SK-N-SH (cell line): ENCODE measurements around the gene USP11.

Source experiments
- EZH2phosphoT487 ChIP-seq: fragments of 200-600 bp; sonication (generic); IDR thresholded peaks from 2 replicates; pipeline ENCODE4 v1.6.1; 2017; ENCODE audit warnings: low read depth, mixed run types, mild to moderate bottlenecking, antibody characterized with exemption, moderate library complexity, borderline replicate concordance
- FOXJ3 ChIP-seq: sonication (generic); formaldehyde crosslinking; IDR thresholded peaks from 2 replicates; pipeline ENCODE4 v1.5.1; 2020; ENCODE audit warnings: mild to moderate bottlenecking, missing genetic modification reagents
- MEF2A ChIP-seq: IDR thresholded peaks from 2 replicates; pipeline ENCODE4 v1.4.0; 2012; ENCODE audit warnings: low read depth, borderline replicate concordance
- MXI1 ChIP-seq: IDR thresholded peaks from 2 replicates; pipeline ENCODE4 v1.6.1; 2012; ENCODE audit warnings: mild to moderate bottlenecking, low read depth, low read length, improper control_type of control experiment
- POLR2AphosphoS5 ChIP-seq: IDR thresholded peaks from 2 replicates; pipeline ENCODE4 v1.6.1; 2012; ENCODE audit warnings: low read depth, low read length
- SIN3A ChIP-seq: IDR thresholded peaks from 2 replicates; pipeline ENCODE4 v1.6.1; 2012; ENCODE audit warnings: low read depth, mild to moderate bottlenecking, low read length, moderate library complexity, borderline replicate concordance
- TF ChIP-seq, protein P1 (sequence below): IDR thresholded peaks from 2 replicates; pipeline ENCODE4 v1.6.1; 2012; ENCODE audit warnings: mild to moderate bottlenecking, low read depth, low read length, moderate library complexity
- TF ChIP-seq, protein P2 (sequence below): IDR thresholded peaks from 2 replicates; pipeline ENCODE4 v1.4.0; 2012; ENCODE audit warnings: low read depth, borderline replicate concordance
- TF ChIP-seq, protein P3 (sequence below): fragments of 200-600 bp; sonication (generic); IDR thresholded peaks from 2 replicates; pipeline ENCODE4 v1.6.1; 2017; ENCODE audit warnings: antibody characterized with exemption, mild to moderate bottlenecking, moderate library complexity

DNA sequence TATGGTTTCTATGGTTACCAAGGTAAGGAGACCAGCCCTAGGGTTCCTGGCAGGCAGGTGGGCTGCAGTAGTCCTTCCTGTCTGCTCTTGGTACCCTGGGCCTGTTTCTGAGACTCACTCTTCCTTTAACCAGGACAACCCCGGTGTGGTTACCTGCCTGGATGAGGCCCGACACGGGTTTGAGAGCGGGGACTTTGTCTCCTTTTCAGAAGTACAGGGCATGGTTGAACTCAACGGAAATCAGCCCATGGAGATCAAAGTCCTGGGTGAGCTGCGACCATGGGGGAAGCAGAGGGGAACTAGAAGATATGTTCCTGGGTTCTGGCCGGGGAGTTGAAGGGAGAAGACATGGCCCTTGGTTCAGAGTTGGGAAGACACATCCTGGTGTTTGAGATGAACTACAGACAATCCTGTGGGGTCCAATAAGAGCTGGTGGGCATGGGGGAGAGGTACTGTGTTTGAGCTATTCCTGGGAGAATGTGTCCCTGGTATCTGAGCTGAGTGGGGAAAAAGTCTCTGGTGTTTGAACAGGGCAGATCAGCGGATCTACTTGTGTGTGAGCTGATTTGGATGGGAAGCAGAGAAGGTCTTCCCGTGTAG is 31.4 kb upstream of the USP11 start:
- TF ChIP-seq, protein P1, sequence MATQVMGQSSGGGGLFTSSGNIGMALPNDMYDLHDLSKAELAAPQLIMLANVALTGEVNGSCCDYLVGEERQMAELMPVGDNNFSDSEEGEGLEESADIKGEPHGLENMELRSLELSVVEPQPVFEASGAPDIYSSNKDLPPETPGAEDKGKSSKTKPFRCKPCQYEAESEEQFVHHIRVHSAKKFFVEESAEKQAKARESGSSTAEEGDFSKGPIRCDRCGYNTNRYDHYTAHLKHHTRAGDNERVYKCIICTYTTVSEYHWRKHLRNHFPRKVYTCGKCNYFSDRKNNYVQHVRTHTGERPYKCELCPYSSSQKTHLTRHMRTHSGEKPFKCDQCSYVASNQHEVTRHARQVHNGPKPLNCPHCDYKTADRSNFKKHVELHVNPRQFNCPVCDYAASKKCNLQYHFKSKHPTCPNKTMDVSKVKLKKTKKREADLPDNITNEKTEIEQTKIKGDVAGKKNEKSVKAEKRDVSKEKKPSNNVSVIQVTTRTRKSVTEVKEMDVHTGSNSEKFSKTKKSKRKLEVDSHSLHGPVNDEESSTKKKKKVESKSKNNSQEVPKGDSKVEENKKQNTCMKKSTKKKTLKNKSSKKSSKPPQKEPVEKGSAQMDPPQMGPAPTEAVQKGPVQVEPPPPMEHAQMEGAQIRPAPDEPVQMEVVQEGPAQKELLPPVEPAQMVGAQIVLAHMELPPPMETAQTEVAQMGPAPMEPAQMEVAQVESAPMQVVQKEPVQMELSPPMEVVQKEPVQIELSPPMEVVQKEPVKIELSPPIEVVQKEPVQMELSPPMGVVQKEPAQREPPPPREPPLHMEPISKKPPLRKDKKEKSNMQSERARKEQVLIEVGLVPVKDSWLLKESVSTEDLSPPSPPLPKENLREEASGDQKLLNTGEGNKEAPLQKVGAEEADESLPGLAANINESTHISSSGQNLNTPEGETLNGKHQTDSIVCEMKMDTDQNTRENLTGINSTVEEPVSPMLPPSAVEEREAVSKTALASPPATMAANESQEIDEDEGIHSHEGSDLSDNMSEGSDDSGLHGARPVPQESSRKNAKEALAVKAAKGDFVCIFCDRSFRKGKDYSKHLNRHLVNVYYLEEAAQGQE, result no peak
- TF ChIP-seq MEF2A (no peak), EZH2phosphoT487 (no peak), SIN3A (no peak), MXI1 (no peak), FOXJ3 (CRISPR knock-in tag) (no peak), POLR2AphosphoS5 (no peak)
- TF ChIP-seq, protein P2, sequence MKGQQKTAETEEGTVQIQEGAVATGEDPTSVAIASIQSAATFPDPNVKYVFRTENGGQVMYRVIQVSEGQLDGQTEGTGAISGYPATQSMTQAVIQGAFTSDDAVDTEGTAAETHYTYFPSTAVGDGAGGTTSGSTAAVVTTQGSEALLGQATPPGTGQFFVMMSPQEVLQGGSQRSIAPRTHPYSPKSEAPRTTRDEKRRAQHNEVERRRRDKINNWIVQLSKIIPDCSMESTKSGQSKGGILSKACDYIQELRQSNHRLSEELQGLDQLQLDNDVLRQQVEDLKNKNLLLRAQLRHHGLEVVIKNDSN, result no peak
- TF ChIP-seq, protein P3, sequence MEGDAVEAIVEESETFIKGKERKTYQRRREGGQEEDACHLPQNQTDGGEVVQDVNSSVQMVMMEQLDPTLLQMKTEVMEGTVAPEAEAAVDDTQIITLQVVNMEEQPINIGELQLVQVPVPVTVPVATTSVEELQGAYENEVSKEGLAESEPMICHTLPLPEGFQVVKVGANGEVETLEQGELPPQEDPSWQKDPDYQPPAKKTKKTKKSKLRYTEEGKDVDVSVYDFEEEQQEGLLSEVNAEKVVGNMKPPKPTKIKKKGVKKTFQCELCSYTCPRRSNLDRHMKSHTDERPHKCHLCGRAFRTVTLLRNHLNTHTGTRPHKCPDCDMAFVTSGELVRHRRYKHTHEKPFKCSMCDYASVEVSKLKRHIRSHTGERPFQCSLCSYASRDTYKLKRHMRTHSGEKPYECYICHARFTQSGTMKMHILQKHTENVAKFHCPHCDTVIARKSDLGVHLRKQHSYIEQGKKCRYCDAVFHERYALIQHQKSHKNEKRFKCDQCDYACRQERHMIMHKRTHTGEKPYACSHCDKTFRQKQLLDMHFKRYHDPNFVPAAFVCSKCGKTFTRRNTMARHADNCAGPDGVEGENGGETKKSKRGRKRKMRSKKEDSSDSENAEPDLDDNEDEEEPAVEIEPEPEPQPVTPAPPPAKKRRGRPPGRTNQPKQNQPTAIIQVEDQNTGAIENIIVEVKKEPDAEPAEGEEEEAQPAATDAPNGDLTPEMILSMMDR, result no peak
